Mononuclear cell (primary cell): ENCODE measurements around the gene FARSA. TPM values are rescaled to one million over a fixed set of nuclear protein-coding genes. Genes with fewer than 3 reads are reported as not detected.
"Not testable (repeated sequence)": the region's sequence is repeated elsewhere in the genome, so short reads cannot be mapped to it uniquely, and the experiment has no call there.

ENCODE experiments used
- H3K27me3 ChIP-seq: 2 replicates; pipeline ENCODE4 v1.6.0; 2011; ENCODE audit warnings: low read length, control low read depth; ENCODE audit not compliant: insufficient read depth
- H3K4me1 ChIP-seq: 2 replicates; pipeline ENCODE4 v1.5.1; 2011; ENCODE audit warnings: mild to moderate bottlenecking, low read length, control low read depth; ENCODE audit not compliant: insufficient read depth
- H3K4me3 ChIP-seq: 2 replicates; pipeline ENCODE4 v1.5.1; 2011; ENCODE audit warnings: mild to moderate bottlenecking, low read length, moderate library complexity
- H3K9me3 ChIP-seq: 2 replicates; pipeline ENCODE4 v1.5.1; 2011; ENCODE audit warnings: low read depth, mild to moderate bottlenecking, control low read depth, low read length
- total RNA-seq: library from RNA; depleted of rRNA; stranded (reverse); fragments of >200 nt; gene quantifications from one replicate; pipeline ENCODE4 v1.2.3, GENCODE V29; 2012

Gene FARSA
- total RNA-seq, 1 donor, result 12.2 TPM

- Histone ChIP-seq H3K4me3 (no peak overlapping the region), H3K9me3 (no peaks in the 10 kb centered on the region), H3K4me1 (peaks cover 18% of the 10 kb centered on the region), H3K27me3 (no peaks in the 10 kb centered on the region)
Measured at GRCh38 chr19:12893582-12893981, 39.9 kb downstream of the FARSA start.

GRCh38 chr19:12891553-12892021 lies 41.9 kb downstream of the FARSA start:
- Histone ChIP-seq H3K4me1 (peaks cover 18% of the 10 kb centered on the region), H3K9me3 (no peaks in the 10 kb centered on the region), H3K27me3 (no peaks in the 10 kb centered on the region), H3K4me3 (peak overlapping the region; percentile 64)

- H3K27me3 ChIP-seq, result no peaks in the 10 kb centered on the region
- H3K4me1 ChIP-seq, result peaks cover 20% of the 10 kb centered on the region
- H3K9me3 ChIP-seq, result no peaks in the 10 kb centered on the region
- peak within 1 kb of the TSS; percentile 64 for H3K4me3 ChIP-seq
Measured at GRCh38 chr19:12890787-12891552, 42.5 kb downstream of the FARSA start, which contains the start of gene GCDH. Gene GCDH (plus strand): TSS chr19:12891160. CDS start chr19:12891305, 145 bp downstream.

- Histone ChIP-seq H3K4me3 (peak overlapping the region; percentile 64), H3K4me1 (peaks cover 26% of the 10 kb centered on the region)
- H3K9me3 ChIP-seq, H3K27me3 ChIP-seq: not testable (repeated sequence)
Measured at GRCh38 chr19:12890299-12890786, 43.2 kb downstream of the FARSA start.

GRCh38 chr19:12888006-12888603 lies 45.4 kb downstream of the FARSA start:
- H3K27me3 ChIP-seq, result no peaks in the 10 kb centered on the region
- H3K9me3 ChIP-seq, result no peaks in the 10 kb centered on the region
- no peak overlapping the region for H3K4me3 ChIP-seq
- peaks cover 48% of the 10 kb centered on the region for H3K4me1 ChIP-seq

- Histone ChIP-seq H3K4me1 (peaks cover 57% of the 10 kb centered on the region), H3K9me3 (no peaks in the 10 kb centered on the region), H3K27me3 (no peaks in the 10 kb centered on the region), H3K4me3 (no peak within 1 kb of the TSS)
Measured at GRCh38 chr19:12886969-12887747, 46.4 kb downstream of the FARSA start, which contains the start of gene KLF1. Gene KLF1 (minus strand): TSS chr19:12887201. CDS start chr19:12887140, 61 bp downstream.

GRCh38 chr19:12886651-12886968 lies 46.9 kb downstream of the FARSA start:
- Histone ChIP-seq H3K4me3 (no peak overlapping the region), H3K4me1 (peaks cover 57% of the 10 kb centered on the region), H3K27me3 (no peaks in the 10 kb centered on the region), H3K9me3 (no peaks in the 10 kb centered on the region)

- Histone ChIP-seq H3K9me3 (no peaks in the 10 kb centered on the region), H3K4me3 (peak overlapping the region; percentile 32), H3K4me1 (peaks cover 57% of the 10 kb centered on the region), H3K27me3 (no peaks in the 10 kb centered on the region)
Measured at GRCh38 chr19:12885749-12886650, 47.5 kb downstream of the FARSA start.

- Histone ChIP-seq H3K9me3 (no peaks in the 10 kb centered on the region), H3K4me3 (peak overlapping the region; percentile 32)
Measured at GRCh38 chr19:12884926-12885748, 48.4 kb downstream of the FARSA start.

GRCh38 chr19:12884627-12884925 lies 48.9 kb downstream of the FARSA start:
- Histone ChIP-seq H3K27me3 (no peaks in the 10 kb centered on the region), H3K4me1 (peaks cover 62% of the 10 kb centered on the region), H3K4me3 (no peak overlapping the region), H3K9me3 (no peaks in the 10 kb centered on the region)

More at GRCh38 chr19:12884926-12885748, 48.4 kb downstream of the FARSA start:
- Histone ChIP-seq H3K27me3 (no peaks in the 10 kb centered on the region), H3K4me1 (peaks cover 60% of the 10 kb centered on the region)

GRCh38 chr19:12884202-12884601 lies 49.3 kb downstream of the FARSA start:
- no peaks in the 10 kb centered on the region for H3K27me3 ChIP-seq
- no peak overlapping the region for H3K4me3 ChIP-seq
- peaks cover 62% of the 10 kb centered on the region for H3K4me1 ChIP-seq
- H3K9me3 ChIP-seq, result no peaks in the 10 kb centered on the region

GRCh38 chr19:12882589-12882988 lies 50.9 kb downstream of the FARSA start:
- Histone ChIP-seq H3K4me3 (no peak overlapping the region), H3K4me1 (peaks cover 62% of the 10 kb centered on the region), H3K27me3 (no peaks in the 10 kb centered on the region), H3K9me3 (no peaks in the 10 kb centered on the region)

GRCh38 chr19:12881172-12881808 lies 52.2 kb downstream of the FARSA start, which contains the start of gene DNASE2:
Gene DNASE2 (minus strand): TSS chr19:12881449. CDS start chr19:12881375, 74 bp downstream.
- peak within 1 kb of the TSS; percentile 64 for H3K4me3 ChIP-seq
- no peaks in the 10 kb centered on the region for H3K27me3 ChIP-seq
- peaks cover 62% of the 10 kb centered on the region for H3K4me1 ChIP-seq
- no peaks in the 10 kb centered on the region for H3K9me3 ChIP-seq
